Stomach smooth muscle (tissue), 2 donors: ENCODE measurements around the gene LEFTY2.

Experiments used
- H3K27ac ChIP-seq: one replicate; pipeline ENCODE4 v1.7.0; 2013; ENCODE audit warnings: mild to moderate bottlenecking, low read length, inconsistent platforms
- H3K27me3 ChIP-seq, 2 donors: one replicate each; pipeline ENCODE4 v1.7.0; 2013; ENCODE audit warnings: low read length in 2 of 2; ENCODE audit not compliant: insufficient read depth in 2 of 2, control insufficient read depth in 1 of 2
- H3K36me3 ChIP-seq, 2 donors: one replicate each; pipeline ENCODE4 v1.7.0; 2013; ENCODE audit warnings: low read length in 2 of 2; ENCODE audit not compliant: control insufficient read depth in 2 of 2, insufficient read depth in 2 of 2
- H3K4me1 ChIP-seq: one replicate; pipeline ENCODE4 v1.7.0; 2013; ENCODE audit warnings: low read length; ENCODE audit not compliant: control insufficient read depth, insufficient read depth
- H3K4me3 ChIP-seq, 2 donors: one replicate each; pipeline ENCODE4 v1.7.0; 2013; ENCODE audit warnings: low read length in 2 of 2
- H3K9ac ChIP-seq, 2 donors: one replicate each; pipeline ENCODE4 v1.7.0; 2013; ENCODE audit warnings: low read length in 2 of 2, mild to moderate bottlenecking in 1 of 2
- H3K9me3 ChIP-seq, 2 donors: one replicate each; pipeline ENCODE4 v1.7.0; 2013; ENCODE audit warnings: low read length in 2 of 2; ENCODE audit not compliant: control insufficient read depth in 2 of 2
- donor health status: healthy.
- donor health status: Pancreatic carcinoma.

Gene LEFTY2

GRCh38 chr1:225899044-225899925 is 41.7 kb downstream of the LEFTY2 start:
- Histone ChIP-seq H3K9ac (no peak overlapping the region), H3K36me3 (no peaks in the 10 kb centered on the region), H3K4me1 (peaks cover 4% of the 10 kb centered on the region), H3K27me3 (no peaks in the 10 kb centered on the region), H3K9me3 (no peaks in the 10 kb centered on the region), H3K4me3 (no peak overlapping the region), H3K27ac (no peak overlapping the region)

DNA sequence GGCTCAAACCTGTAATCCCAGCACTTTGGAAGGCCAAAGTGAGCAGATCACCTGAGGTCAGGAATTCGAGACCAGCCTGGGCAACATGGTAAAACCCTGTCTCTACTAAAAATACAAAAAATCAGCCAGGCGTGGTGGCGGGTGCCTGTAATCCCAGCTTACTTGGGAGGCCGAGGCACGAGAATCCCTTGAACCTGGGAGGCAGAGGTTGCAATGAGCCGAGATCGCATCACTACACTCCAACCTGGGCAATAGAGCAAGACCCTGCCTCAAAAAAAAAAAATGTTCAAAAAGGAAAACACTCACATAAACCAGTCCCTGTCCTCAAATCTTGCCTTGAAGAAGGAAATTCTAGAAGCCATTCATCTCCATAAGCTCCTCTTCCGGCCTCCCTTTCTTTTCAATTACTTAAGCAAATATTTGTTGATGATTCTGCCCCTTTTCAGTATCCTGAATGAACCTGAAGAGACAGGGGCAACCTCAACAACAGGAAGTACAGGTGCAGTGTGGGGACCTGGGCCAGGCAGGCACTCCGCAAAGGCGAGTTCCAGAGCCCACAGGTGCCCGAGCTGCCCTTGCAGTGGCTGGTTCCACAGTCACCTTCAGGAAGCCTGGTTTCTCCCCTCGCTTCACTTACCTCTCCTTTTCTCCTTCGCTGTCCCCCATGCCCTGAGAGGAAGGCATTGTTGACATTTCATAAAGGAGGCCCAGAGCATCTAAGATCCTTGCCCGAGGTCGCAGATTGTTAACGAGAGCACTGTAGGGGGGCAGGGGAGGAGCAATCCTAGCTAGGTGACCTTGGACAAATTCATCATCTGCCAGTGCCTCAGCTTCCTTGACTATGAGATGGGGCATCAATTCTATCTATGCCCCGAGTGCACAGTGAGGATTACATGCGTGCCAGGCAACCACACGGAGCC is 43.2 kb downstream of the LEFTY2 start:
- Histone ChIP-seq H3K9me3 (no peaks in the 10 kb centered on the region), H3K27ac (no peak overlapping the region), H3K27me3 (no peaks in the 10 kb centered on the region), H3K36me3 (no peaks in the 10 kb centered on the region), H3K9ac (no peak overlapping the region), H3K4me1 (peaks cover 4% of the 10 kb centered on the region), H3K4me3 (no peak overlapping the region)

GRCh38 chr1:225896937-225897549 is 44.0 kb downstream of the LEFTY2 start:
- H3K27me3 ChIP-seq = no peaks in the 10 kb centered on the region
- peak overlapping the region in 1 of 2 donors; percentile 13 for H3K9ac ChIP-seq
- H3K4me3 ChIP-seq = no peak overlapping the region
- H3K9me3 ChIP-seq = no peaks in the 10 kb centered on the region
- no peaks in the 10 kb centered on the region for H3K36me3 ChIP-seq
- peaks cover 4% of the 10 kb centered on the region for H3K4me1 ChIP-seq
- no peak overlapping the region for H3K27ac ChIP-seq

- Histone ChIP-seq H3K27ac (no peak overlapping the region), H3K9ac (no peak overlapping the region), H3K36me3 (no peaks in the 10 kb centered on the region)
Observed at GRCh38 chr1:225896494-225896893, 44.5 kb downstream of the LEFTY2 start.

DNA sequence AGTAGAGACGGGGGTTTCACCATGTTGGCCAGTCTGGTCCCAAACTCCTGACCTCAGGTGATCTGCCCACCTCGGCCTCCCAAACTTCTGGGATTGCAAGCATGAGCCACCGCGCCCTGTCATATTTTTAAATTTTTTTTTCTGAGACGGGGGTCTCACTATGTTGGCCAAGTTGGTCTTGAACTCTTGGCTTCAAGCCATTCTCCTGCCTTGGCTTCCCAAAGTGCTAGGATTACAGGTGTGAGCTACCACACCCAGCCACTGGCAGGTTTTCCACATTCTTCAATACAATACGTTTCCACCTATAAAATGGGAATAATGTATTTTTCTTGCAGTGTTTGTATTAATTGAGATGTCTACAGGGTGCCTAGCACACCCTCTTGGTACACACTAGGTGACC is 48.7 kb downstream of the LEFTY2 start:
- peaks cover 4% of the 10 kb centered on the region for H3K4me1 ChIP-seq
- H3K9me3 ChIP-seq = no peaks in the 10 kb centered on the region
- H3K27ac ChIP-seq = no peak overlapping the region
- no peaks in the 10 kb centered on the region for H3K27me3 ChIP-seq
- H3K36me3 ChIP-seq = no peaks in the 10 kb centered on the region
- H3K9ac ChIP-seq = no peak overlapping the region
- H3K4me3 ChIP-seq = no peak overlapping the region

More at GRCh38 chr1:225896494-225896893, 44.5 kb downstream of the LEFTY2 start:
- Histone ChIP-seq H3K4me1 (peaks cover 4% of the 10 kb centered on the region), H3K4me3 (no peak overlapping the region), H3K9me3 (no peaks in the 10 kb centered on the region), H3K27me3 (no peaks in the 10 kb centered on the region)

DNA sequence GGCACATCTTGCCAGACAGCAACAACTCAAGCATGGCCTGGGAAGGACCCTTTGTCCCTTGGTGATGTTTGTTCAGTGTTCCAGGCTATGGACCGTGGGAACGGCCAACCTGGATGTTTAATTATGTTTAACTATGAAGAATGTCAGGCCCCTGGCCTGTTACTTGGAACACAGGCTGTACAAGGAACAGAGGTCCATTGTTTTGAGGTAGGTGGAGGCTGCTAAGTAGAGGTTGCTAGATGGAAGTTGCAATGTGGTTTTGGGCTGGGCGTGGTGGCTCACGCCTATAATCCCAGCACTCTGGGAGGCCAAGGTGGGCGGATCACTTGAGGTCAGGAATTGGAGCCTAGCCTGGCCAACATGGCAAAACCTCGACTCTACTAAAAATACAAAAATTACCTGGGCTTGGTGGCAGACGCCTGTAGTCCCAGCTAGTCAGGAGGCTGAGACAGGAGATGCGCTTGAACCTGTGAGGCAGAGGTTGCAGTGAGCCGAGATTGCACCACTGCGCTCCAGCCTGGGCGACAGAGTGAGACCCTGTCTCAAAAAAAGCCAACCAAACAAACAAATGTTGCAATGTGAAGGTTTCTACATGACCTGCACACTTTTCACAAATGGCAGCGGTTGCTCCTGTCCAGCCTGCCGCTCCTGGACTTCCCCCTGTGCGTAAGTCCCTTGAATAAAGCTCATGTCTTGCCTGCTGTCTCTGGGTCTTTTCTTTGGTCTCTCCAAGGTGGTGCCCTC is 49.6 kb downstream of the LEFTY2 start:
- H3K9me3 ChIP-seq = no peaks in the 10 kb centered on the region
- H3K4me3 ChIP-seq = no peak overlapping the region
- no peak overlapping the region for H3K27ac ChIP-seq
- no peaks in the 10 kb centered on the region for H3K36me3 ChIP-seq
- H3K4me1 ChIP-seq = no peaks in the 10 kb centered on the region
- no peak overlapping the region for H3K9ac ChIP-seq
- no peaks in the 10 kb centered on the region for H3K27me3 ChIP-seq

DNA sequence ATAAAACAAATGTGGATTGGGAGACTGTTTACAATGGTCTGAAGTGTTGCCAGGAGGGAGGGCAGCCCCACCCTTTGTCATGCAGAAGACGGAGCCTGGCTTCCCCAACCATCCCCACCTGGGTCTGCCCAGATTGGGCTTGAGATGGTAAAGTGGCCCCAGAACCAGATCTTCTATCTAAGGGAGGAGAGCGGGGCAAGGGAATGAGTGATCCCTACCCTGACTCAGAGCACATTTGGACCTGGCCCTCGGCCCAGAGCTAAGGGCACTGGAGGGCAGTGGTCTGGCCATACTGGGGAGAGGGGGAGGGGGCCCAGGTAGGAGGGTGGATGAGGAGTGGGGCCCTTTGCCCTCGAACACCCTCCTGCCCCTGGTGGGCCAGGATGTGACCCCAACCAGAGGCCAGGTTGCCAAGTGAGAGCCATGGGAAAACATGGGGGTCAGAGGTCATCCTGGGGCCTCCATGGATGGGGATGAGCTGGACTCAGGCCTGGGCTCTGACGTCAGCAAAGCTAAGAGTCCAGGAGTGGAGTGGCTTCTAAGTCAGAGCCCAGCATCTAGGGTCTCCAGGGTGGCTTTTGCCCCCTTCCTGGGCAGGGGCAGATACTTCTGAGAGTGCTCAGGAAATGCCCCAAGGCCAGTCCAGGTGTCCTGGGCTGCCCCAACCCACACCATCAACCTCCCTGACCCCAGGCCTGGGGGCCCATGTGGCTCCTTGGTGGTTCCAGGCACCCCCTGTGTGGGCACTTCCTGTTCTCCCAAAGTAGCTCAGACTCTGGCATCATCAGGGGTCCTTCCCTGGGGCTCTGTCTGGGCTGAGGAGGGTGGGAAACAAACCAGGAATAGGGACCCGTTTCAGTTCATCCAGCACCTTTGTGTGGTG is 50.4 kb downstream of the LEFTY2 start:
- H3K9me3 ChIP-seq = no peaks in the 10 kb centered on the region
- no peaks in the 10 kb centered on the region for H3K27me3 ChIP-seq
- H3K9ac ChIP-seq = no peak overlapping the region
- H3K4me1 ChIP-seq = no peaks in the 10 kb centered on the region
- H3K4me3 ChIP-seq = no peak overlapping the region
- no peak overlapping the region for H3K27ac ChIP-seq
- no peaks in the 10 kb centered on the region for H3K36me3 ChIP-seq

DNA sequence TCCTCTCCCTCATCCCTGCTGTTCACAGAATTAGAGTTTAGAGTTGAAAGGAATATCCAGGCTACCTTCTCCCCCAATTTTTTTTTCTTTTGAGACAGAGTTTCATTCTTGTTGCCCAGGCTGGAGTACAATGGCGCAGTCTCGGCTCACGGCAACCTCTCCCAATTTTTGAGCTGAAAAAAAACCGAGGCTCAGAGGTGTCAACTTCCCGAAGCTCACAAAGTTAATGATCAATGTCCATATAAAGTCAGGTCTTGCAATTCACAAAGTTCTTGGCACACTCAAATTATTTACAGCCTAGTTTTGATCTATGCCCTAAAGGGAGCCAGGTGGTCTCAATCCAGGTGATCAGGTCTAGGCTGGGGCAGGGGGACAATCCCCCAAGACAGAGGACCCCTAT is 51.3 kb downstream of the LEFTY2 start:
- no peaks in the 10 kb centered on the region for H3K9me3 ChIP-seq
- no peaks in the 10 kb centered on the region for H3K36me3 ChIP-seq
- H3K27ac ChIP-seq = no peak overlapping the region
- no peaks in the 10 kb centered on the region for H3K4me1 ChIP-seq
- no peaks in the 10 kb centered on the region for H3K27me3 ChIP-seq
- H3K9ac ChIP-seq = no peak overlapping the region
- H3K4me3 ChIP-seq = no peak overlapping the region

DNA sequence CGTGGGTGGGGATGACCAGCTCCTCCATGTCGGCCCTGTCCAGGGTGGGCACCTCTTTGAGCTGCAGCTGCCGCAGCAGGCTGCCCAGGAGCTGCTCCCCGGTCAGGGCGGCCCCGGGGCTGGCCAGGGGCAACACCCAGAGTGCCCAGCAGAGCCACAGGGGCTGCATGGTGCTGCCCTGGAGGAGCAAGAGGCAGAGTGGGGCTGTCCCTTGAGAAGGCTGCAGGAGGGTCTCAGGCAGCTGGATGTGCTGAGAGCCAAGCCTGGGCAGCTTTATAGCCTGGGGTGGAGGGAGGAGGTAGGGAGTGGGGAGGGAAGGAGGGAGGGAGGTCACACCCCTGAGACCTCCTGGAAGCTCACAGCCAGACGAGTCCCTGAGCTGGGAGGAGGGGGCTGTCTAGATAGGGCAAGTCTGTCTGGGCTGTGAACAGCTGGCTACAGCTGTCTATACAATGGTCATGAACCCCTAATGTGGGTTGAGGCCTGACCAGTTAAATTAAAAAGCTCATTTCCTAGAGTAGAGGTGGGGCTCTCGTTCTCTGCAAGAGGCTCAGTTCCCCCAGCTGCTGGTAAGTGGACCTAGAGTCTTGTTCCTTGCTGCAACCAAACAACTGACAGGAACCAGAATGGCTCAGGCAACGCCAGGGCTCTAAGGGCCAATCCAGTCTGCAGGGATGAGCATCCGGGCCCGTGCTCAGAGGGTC is 52.0 kb downstream of the LEFTY2 start, which contains the start of gene LEFTY1:
Gene LEFTY1 (minus strand): TSS at position 249 of the 704 bp plus-strand sequence. CDS start 80 bp downstream, at position 169.
- no peak within 1 kb of the TSS for H3K9ac ChIP-seq
- H3K27ac ChIP-seq = no peak within 1 kb of the TSS

More for the DNA sequence above, 52.0 kb downstream of the LEFTY2 start, which contains the start of gene LEFTY1:
- no peaks in the 10 kb centered on the region for H3K27me3 ChIP-seq
- H3K36me3 ChIP-seq = no peaks in the 10 kb centered on the region
- H3K4me1 ChIP-seq = no peaks in the 10 kb centered on the region
- no peaks in the 10 kb centered on the region for H3K9me3 ChIP-seq
- H3K4me3 ChIP-seq = no peak within 1 kb of the TSS
